Spinal cord (tissue), 10 donors: ENCODE data around the gene SUSD6. TPM values are rescaled to one million over a fixed set of nuclear protein-coding genes. Genes with fewer than 3 reads are reported as not detected.
"Not testable (repeated sequence)": the region's sequence is repeated elsewhere in the genome, so short reads cannot be mapped to it uniquely, and the experiment has no call there.

Experiments
- DNase-seq, 6 donors: peaks; one replicate each; pipeline versions ENCODE4 v3.0.0 to v3.0.0-alpha.2; 2013 to 2015; ENCODE audit warnings: low spot score in 6 of 6, low read depth in 4 of 6
- H3K27ac ChIP-seq: one replicate; pipeline ENCODE4 v1.5.1; 2013; ENCODE audit warnings: low read depth, low read length, control low read depth
- H3K27me3 ChIP-seq: one replicate; pipeline ENCODE4 v1.6.1; 2013; ENCODE audit warnings: low read length; ENCODE audit not compliant: control insufficient read depth, insufficient read depth
- H3K36me3 ChIP-seq: one replicate; pipeline ENCODE4 v1.6.1; 2013; ENCODE audit warnings: low read length; ENCODE audit not compliant: control insufficient read depth, insufficient read depth
- H3K4me1 ChIP-seq: one replicate; pipeline ENCODE4 v1.6.1; 2013; ENCODE audit warnings: low read length; ENCODE audit not compliant: control insufficient read depth, insufficient read depth
- H3K4me3 ChIP-seq: one replicate; pipeline ENCODE4 v1.5.1; 2013; ENCODE audit warnings: low read depth, low read length, control low read depth
- H3K9me3 ChIP-seq: one replicate; pipeline ENCODE4 v1.6.1; 2013; ENCODE audit warnings: low read length; ENCODE audit not compliant: control insufficient read depth, insufficient read depth
- WGBS: methylation state at CpG from one replicate; pipeline ENCODE4 v1.1.5; 2013; ENCODE audit warnings: missing lambda C conversion rate; ENCODE audit not compliant: insufficient coverage; 5-methylcytosine and 5-hydroxymethylcytosine counted together
- polyA plus RNA-seq, 2 donors: library from polyadenylated mRNA; unstranded; fragments of 120-200 nt; gene quantifications; one replicate each; pipeline ENCODE4 v1.2.1, GENCODE V29; 2013; ENCODE audit not compliant: insufficient read length in 2 of 2
- total RNA-seq, 2 donors: library from RNA; depleted of rRNA in 1 of 2; stranded (reverse); fragments of 120-200 nt in 1 of 2; fragments of >200 nt in 1 of 2; gene quantifications; one replicate each; pipeline versions ENCODE4 v1.2.3 to v1.2.4, GENCODE V29; 2013 to 2014
- donor health status: healthy.

Gene SUSD6
- total and polyA plus RNA-seq, 4 donors = 16.8 to 23.9 (median 19.4) TPM

- no peaks in the 10 kb centered on the region for H3K36me3 ChIP-seq
- no peaks in the 10 kb centered on the region for H3K4me1 ChIP-seq
- WGBS = 83% methylated on average over 1 of the region's 1 CpG
- DNase-seq = no peak
- no peaks in the 10 kb centered on the region for H3K9me3 ChIP-seq
- no peaks in the 10 kb centered on the region for H3K27me3 ChIP-seq
- H3K4me3 ChIP-seq = no peak overlapping the region
- no peak overlapping the region for H3K27ac ChIP-seq
Observed at GRCh38 chr14:69584389-69584788, 27.0 kb upstream of the SUSD6 start.

GRCh38 chr14:69586404-69586803, 25.0 kb upstream of the SUSD6 start:
- Histone ChIP-seq H3K9me3 (no peaks in the 10 kb centered on the region), H3K27ac (no peak overlapping the region), H3K4me1 (no peaks in the 10 kb centered on the region), H3K36me3 (no peaks in the 10 kb centered on the region), H3K4me3 (no peak overlapping the region), H3K27me3 (no peaks in the 10 kb centered on the region)
- WGBS = 82% methylated on average over 3 of the region's 4 CpGs
- DNase-seq = no peak

GRCh38 chr14:69587389-69587788, 24.0 kb upstream of the SUSD6 start:
- H3K9me3 ChIP-seq = no peaks in the 10 kb centered on the region
- no peaks in the 10 kb centered on the region for H3K36me3 ChIP-seq
- peaks cover 2% of the 10 kb centered on the region for H3K4me1 ChIP-seq
- H3K27me3 ChIP-seq = no peaks in the 10 kb centered on the region
- 76% methylated on average over 8 of the region's 8 CpGs for WGBS
- no peak for DNase-seq
- no peak overlapping the region for H3K27ac ChIP-seq
- no peak overlapping the region for H3K4me3 ChIP-seq

- Histone ChIP-seq H3K27me3 (no peaks in the 10 kb centered on the region), H3K9me3 (no peaks in the 10 kb centered on the region), H3K4me3 (no peak overlapping the region), H3K4me1 (peaks cover 15% of the 10 kb centered on the region), H3K27ac (no peak overlapping the region), H3K36me3 (no peaks in the 10 kb centered on the region)
- peak in 1 of 6 donors; percentile 57 for DNase-seq
- WGBS = 41% methylated on average over 2 of the region's 2 CpGs
Observed at GRCh38 chr14:69591317-69591716, 20.1 kb upstream of the SUSD6 start.

GRCh38 chr14:69593018-69593677, 18.2 kb upstream of the SUSD6 start:
- peak overlapping the region; percentile 54 for H3K27ac ChIP-seq
- WGBS = 22% methylated on average over 3 of the region's 6 CpGs
- H3K4me3 ChIP-seq = no peak overlapping the region

GRCh38 chr14:69594846-69595245, 16.6 kb upstream of the SUSD6 start:
- WGBS = 84% methylated on average over 4 of the region's 6 CpGs
- no peak for DNase-seq
- Histone ChIP-seq H3K27ac (no peak overlapping the region), H3K4me3 (no peak overlapping the region), H3K9me3 (no peaks in the 10 kb centered on the region), H3K4me1 (peaks cover 15% of the 10 kb centered on the region), H3K27me3 (no peaks in the 10 kb centered on the region), H3K36me3 (no peaks in the 10 kb centered on the region)

More at GRCh38 chr14:69593018-69593677, 18.2 kb upstream of the SUSD6 start:
- Histone ChIP-seq H3K27me3 (no peaks in the 10 kb centered on the region), H3K9me3 (no peaks in the 10 kb centered on the region), H3K36me3 (no peaks in the 10 kb centered on the region), H3K4me1 (peaks cover 15% of the 10 kb centered on the region)
- peak in 2 of 6 donors; percentile 91 to 92 for DNase-seq

GRCh38 chr14:69595336-69595735, 16.1 kb upstream of the SUSD6 start:
- Histone ChIP-seq H3K36me3 (no peaks in the 10 kb centered on the region), H3K4me1 (peaks cover 15% of the 10 kb centered on the region), H3K27ac (no peak overlapping the region), H3K27me3 (no peaks in the 10 kb centered on the region), H3K4me3 (no peak overlapping the region), H3K9me3 (no peaks in the 10 kb centered on the region)
- 92% methylated on average over 1 of the region's 5 CpGs for WGBS
- DNase-seq = no peak

- H3K9me3 ChIP-seq, H3K4me3 ChIP-seq, H3K27me3 ChIP-seq, H3K4me1 ChIP-seq, DNase-seq, H3K27ac ChIP-seq, H3K36me3 ChIP-seq: not testable (repeated sequence)
- WGBS = no CpG with 5 or more reads among the region's 5 CpGs
Observed at GRCh38 chr14:69599431-69599830, 12.0 kb upstream of the SUSD6 start.

GRCh38 chr14:69600304-69600891, 11.0 kb upstream of the SUSD6 start:
- Histone ChIP-seq H3K27me3 (no peaks in the 10 kb centered on the region), H3K27ac (no peak overlapping the region), H3K36me3 (no peaks in the 10 kb centered on the region), H3K4me1 (no peaks in the 10 kb centered on the region), H3K4me3 (no peak overlapping the region), H3K9me3 (no peaks in the 10 kb centered on the region)
- WGBS = 82% methylated on average over 2 of the region's 3 CpGs
- no peak for DNase-seq

- no peak for DNase-seq
- no peak overlapping the region for H3K27ac ChIP-seq
Observed at GRCh38 chr14:69605738-69606137, 5.7 kb upstream of the SUSD6 start.

More at GRCh38 chr14:69605738-69606137, 5.7 kb upstream of the SUSD6 start:
- H3K27me3 ChIP-seq = no peaks in the 10 kb centered on the region
- no peaks in the 10 kb centered on the region for H3K36me3 ChIP-seq
- H3K4me3 ChIP-seq = no peak overlapping the region
- no peaks in the 10 kb centered on the region for H3K9me3 ChIP-seq
- peaks cover 10% of the 10 kb centered on the region for H3K4me1 ChIP-seq
